Measurements from ENCODE around the gene ANKMY2.

The ANKMY2 gene

GRCh38 chr7:16562456-16563220 lies 82.9 kb downstream of the ANKMY2 start:
- Histone ChIP-seq H3K4me3 (ENCODE audit: low read length) (no peak overlapping the region), H3K4me2 (ENCODE audit: low read length) (no peak overlapping the region), H3K27ac (ENCODE audit: low read depth, low read length) (no peak overlapping the region), H3K27me3 (ENCODE audit: control insufficient read depth, low read length) (peaks cover 21% of the 10 kb centered on the region), H3K9me3 (ENCODE audit: control insufficient read depth, insufficient read depth, low read length) (no peaks in the 10 kb centered on the region), H3K9me2 (replicated peaks; ENCODE audit: control insufficient read depth, low read length) (no peaks in the 10 kb centered on the region), H3F3A (ENCODE audit: control insufficient read depth, insufficient read depth) (no peaks in the 10 kb centered on the region), H3K36me3 (ENCODE audit: control insufficient read depth, low read length) (no peaks in the 10 kb centered on the region), H3K79me2 (ENCODE audit: control insufficient read depth, low read length) (no peaks in the 10 kb centered on the region), H4K20me1 (ENCODE audit: control insufficient read depth, insufficient read depth, low read depth, low read length) (no peaks in the 10 kb centered on the region), H3K4me1 (ENCODE audit: control insufficient read depth, low read length) (no peaks in the 10 kb centered on the region)
- TF ChIP-seq EZH2phosphoT487 (IDR thresholded peaks at IDR 0.05; ENCODE audit: borderline replicate concordance, low read length) (no peak), CTCF (IDR thresholded peaks at IDR 0.05; ENCODE audit: low read depth, low read length, poor library complexity, severe bottlenecking) (no peak)

- H3K27ac ChIP-seq (ENCODE audit: low read depth, low read length), result no peak overlapping the region
- H3K4me3 ChIP-seq (ENCODE audit: low read length), result no peak overlapping the region
- H3F3A ChIP-seq (ENCODE audit: control insufficient read depth, insufficient read depth), result no peaks in the 10 kb centered on the region
- H3K4me2 ChIP-seq (ENCODE audit: low read length), result no peak overlapping the region
- no peaks in the 10 kb centered on the region for H3K4me1 ChIP-seq (ENCODE audit: control insufficient read depth, low read length)
- no peaks in the 10 kb centered on the region for H3K36me3 ChIP-seq (ENCODE audit: control insufficient read depth, low read length)
- no peaks in the 10 kb centered on the region for H3K9me2 ChIP-seq (replicated peaks; ENCODE audit: control insufficient read depth, low read length)
- TF ChIP-seq EZH2phosphoT487 (IDR thresholded peaks at IDR 0.05; ENCODE audit: borderline replicate concordance, low read length), result no peak
- TF ChIP-seq CTCF (IDR thresholded peaks at IDR 0.05; ENCODE audit: low read depth, low read length, poor library complexity, severe bottlenecking), result no peak
- no peaks in the 10 kb centered on the region for H4K20me1 ChIP-seq (ENCODE audit: control insufficient read depth, insufficient read depth, low read depth, low read length)
- H3K27me3 ChIP-seq (ENCODE audit: control insufficient read depth, low read length), result peaks cover 19% of the 10 kb centered on the region
- H3K9me3 ChIP-seq (ENCODE audit: control insufficient read depth, insufficient read depth, low read length), result no peaks in the 10 kb centered on the region
- H3K79me2 ChIP-seq (ENCODE audit: control insufficient read depth, low read length), result no peaks in the 10 kb centered on the region
These were observed 83.6 kb downstream of the ANKMY2 start for GRCh38 chr7:16561943-16562342.

- H3K4me3 ChIP-seq (ENCODE audit: low read length), result no peak overlapping the region
- no peak overlapping the region for H3K4me2 ChIP-seq (ENCODE audit: low read length)
- no peak overlapping the region for H3K27ac ChIP-seq (ENCODE audit: low read depth, low read length)
- no peaks in the 10 kb centered on the region for H3K4me1 ChIP-seq (ENCODE audit: control insufficient read depth, low read length)
- H3K79me2 ChIP-seq (ENCODE audit: control insufficient read depth, low read length), result no peaks in the 10 kb centered on the region
- peaks cover 14% of the 10 kb centered on the region for H3K27me3 ChIP-seq (ENCODE audit: control insufficient read depth, low read length)
- no peak for TF ChIP-seq EZH2phosphoT487 (IDR thresholded peaks at IDR 0.05; ENCODE audit: borderline replicate concordance, low read length)
- TF ChIP-seq CTCF (IDR thresholded peaks at IDR 0.05; ENCODE audit: low read depth, low read length, poor library complexity, severe bottlenecking), result no peak
- H3F3A ChIP-seq (ENCODE audit: control insufficient read depth, insufficient read depth), result no peaks in the 10 kb centered on the region
- no peaks in the 10 kb centered on the region for H3K9me2 ChIP-seq (replicated peaks; ENCODE audit: control insufficient read depth, low read length)
- H3K36me3 ChIP-seq (ENCODE audit: control insufficient read depth, low read length), result no peaks in the 10 kb centered on the region
- no peaks in the 10 kb centered on the region for H4K20me1 ChIP-seq (ENCODE audit: control insufficient read depth, insufficient read depth, low read depth, low read length)
- no peaks in the 10 kb centered on the region for H3K9me3 ChIP-seq (ENCODE audit: control insufficient read depth, insufficient read depth, low read length)
These were observed 85.9 kb downstream of the ANKMY2 start for GRCh38 chr7:16559497-16560179.

Data from DOHH2 (cell line).